CD4-positive, alpha-beta T cell treated with Interleukin-2 at 100 ng/mL for 4 hours (primary cell): Measurements from ENCODE around the gene KCNAB2.
"Not testable (repeated sequence)": the region's sequence is repeated elsewhere in the genome, so short reads cannot be mapped to it uniquely, and the experiment has no call there.

Experiments
- DNase-seq: peaks from one replicate; pipeline ENCODE4 v3.0.0-alpha.2; 2020; ENCODE audit warnings: low spot score

The KCNAB2 gene

DNA sequence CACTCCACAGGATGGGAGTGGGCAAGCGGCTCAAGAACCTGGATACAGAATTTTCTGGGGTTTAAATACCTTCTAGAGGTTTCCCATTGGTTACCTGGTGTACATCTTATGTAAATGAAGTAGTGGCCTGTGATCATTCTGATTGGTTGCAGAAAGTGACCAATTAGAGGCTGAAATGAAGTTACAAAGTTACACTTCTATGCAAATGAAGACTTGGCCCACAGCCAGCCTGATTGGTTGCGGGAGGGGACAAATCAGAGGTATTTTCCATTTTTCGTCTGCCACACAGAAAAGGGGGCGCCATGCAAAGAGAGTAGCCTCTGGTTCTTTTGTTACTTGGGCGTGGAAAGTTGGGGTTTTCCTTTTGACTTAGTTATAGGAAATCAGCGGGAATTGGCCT, 8.9 kb downstream of the KCNAB2 start:
- DNase-seq, result no peak

DNA sequence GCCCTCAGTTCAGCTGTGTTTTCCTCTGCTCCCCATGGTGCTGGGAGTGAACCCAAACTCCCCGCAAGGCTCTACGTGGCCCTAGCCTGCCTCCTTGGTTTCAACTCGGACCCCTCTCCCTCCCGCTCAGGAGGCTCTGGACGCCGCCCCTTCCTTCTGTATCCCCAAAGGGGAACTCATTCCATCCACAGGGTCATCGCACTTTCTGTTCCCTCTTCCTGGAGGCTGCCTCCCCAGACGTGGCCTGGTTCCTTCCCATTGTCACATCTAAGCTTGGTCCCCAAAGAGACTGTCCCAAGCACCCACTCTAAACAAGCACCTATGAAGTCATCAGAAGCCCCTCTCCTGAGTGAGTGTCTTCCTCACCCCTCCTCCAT, 10.9 kb downstream of the KCNAB2 start:
- no peak for DNase-seq

DNA sequence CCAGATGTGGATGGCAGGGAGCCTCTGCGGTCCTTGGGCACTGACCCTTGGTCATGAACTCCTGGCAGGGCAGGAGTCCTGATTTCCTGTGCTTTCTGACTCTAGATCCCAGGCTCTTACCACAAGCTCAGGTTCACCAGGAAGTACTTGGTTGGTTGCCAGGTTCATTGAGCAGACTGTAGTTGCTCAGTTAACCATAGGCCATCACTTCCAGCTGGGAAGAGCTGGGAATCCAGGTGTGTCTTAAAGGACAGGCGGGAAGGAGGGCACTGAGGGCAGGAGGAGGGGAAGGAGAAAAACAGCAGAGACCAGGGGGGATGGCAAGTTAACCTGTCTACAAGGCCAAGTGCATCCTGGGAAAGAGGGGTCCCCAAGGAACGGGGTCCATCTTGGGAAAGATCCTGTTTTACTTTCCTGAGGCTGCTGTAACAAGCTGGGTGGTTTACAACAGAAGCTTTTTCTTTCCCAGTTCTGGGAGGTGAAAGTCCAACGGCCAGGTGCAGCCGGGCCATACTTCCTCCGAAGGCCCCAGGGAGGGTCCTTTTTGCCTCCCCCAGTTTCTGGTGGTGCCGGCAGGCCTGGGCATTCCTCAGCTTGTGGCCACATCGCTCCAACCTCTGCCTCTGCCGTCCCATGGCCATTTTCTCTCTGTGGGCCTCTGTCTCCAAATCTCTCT, 11.6 kb downstream of the KCNAB2 start:
- no peak for DNase-seq

DNA sequence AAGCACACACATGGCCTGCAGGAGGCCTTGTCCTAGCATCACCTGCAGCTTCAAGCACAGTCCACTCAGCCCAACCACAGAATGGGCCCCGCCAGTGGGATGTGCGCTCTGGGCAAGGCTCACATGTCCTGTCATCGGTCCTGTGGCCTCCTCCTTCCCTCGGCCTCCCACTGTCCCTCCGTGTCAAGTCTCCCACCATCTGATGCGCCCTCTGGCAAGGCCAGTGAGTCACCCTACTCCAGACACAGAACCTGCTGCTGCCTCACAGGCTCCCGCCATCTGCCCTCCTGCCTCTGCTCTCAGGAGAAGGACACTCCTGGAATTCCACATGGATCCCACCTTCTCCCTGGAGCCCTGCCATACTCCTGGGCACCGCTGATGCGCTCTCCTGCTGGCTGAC, 14.2 kb downstream of the KCNAB2 start:
- no peak for DNase-seq

GRCh38 chr1:6062670-6063069, 17.0 kb downstream of the KCNAB2 start:
- no peak for DNase-seq

- not testable (repeated sequence) for DNase-seq
These were observed 17.9 kb downstream of the KCNAB2 start for GRCh38 chr1:6063532-6064053.

DNA sequence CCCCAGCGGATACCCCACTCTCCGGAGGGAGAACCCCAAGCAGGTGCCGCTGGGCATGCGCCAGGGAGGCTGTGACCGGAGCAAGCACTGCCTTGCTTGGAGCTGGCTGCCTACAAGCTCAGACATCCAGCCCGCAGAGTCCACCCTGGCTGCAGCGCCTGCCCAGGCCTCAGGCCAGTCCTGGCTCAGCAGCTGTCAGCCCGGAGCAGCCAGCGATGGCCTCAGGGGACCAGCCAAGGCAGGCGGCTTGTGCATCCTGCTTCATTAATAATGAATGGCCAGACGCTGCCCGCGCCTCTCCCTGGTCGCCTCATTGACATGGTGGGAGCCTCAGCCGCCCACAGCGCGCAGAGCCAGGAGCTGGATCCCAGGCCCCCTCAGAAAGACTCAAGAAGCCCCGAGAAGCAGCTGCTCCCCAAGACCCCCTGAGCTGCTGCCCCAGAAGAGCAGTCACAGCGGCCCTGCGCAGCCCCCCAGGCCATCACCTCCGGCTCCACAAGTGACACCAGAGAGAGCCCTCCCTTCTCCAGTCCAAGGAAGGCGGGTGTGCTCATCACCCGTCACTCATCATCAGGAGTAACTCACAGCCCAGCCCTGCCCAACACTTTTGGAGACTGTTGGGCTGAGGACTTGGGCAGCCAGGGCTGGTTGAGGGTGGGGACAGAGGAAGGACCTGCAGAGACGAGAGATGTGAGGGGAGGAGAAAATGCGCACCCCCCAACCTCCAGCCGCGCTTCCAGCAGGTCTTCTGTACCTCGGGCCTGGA, 19.6 kb downstream of the KCNAB2 start:
- no peak for DNase-seq

GRCh38 chr1:6066680-6067079, 21.0 kb downstream of the KCNAB2 start:
- DNase-seq, result no peak

GRCh38 chr1:6068073-6068472, 22.4 kb downstream of the KCNAB2 start:
- DNase-seq, result no peak

DNA sequence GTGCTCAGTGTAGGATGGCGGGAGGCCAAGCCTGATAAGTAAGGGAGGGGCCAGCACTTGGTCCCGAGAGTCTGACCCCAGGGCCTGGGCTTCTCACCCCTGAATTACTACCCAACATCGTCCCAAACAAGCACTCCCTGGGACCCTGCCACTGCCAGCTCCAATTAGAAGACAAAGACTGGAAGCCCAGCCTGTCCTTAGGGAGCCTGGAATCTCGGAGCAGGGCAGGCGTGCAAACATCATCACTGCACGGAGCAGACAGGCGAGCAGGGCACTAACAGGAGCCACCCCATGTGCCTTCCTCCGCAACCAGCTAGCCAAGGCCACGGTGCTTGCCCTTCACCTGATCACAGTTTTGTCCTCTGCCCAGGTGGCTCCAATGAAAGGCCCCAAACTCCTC, 23.2 kb downstream of the KCNAB2 start:
- DNase-seq, result no peak

DNA sequence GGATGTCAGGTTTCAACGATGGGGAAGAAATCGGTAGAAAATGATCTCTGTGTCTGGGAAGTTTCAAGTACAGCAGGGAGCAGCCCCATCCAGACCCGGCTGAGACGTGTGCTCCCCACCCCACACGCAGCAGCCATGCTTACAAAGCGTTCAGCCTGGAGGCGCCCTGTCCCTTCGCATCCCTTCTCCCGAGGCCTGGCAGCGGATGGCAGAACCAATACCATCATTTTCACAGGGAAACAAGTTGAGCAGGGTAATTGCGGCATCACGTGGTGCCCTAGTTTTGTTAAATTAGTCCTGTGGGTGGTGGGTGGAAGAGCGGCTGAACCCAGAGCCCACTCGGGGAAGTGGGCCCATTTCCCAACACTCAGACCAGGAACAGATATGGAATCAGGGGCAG, 23.9 kb downstream of the KCNAB2 start:
- DNase-seq, result no peak

- no peak for DNase-seq
These were observed 24.8 kb downstream of the KCNAB2 start for GRCh38 chr1:6070450-6070974.

- DNase-seq, result no peak
These were observed 25.5 kb downstream of the KCNAB2 start for GRCh38 chr1:6071219-6071618.

- no peak for DNase-seq
These were observed 27.2 kb downstream of the KCNAB2 start for GRCh38 chr1:6072774-6073479.

DNA sequence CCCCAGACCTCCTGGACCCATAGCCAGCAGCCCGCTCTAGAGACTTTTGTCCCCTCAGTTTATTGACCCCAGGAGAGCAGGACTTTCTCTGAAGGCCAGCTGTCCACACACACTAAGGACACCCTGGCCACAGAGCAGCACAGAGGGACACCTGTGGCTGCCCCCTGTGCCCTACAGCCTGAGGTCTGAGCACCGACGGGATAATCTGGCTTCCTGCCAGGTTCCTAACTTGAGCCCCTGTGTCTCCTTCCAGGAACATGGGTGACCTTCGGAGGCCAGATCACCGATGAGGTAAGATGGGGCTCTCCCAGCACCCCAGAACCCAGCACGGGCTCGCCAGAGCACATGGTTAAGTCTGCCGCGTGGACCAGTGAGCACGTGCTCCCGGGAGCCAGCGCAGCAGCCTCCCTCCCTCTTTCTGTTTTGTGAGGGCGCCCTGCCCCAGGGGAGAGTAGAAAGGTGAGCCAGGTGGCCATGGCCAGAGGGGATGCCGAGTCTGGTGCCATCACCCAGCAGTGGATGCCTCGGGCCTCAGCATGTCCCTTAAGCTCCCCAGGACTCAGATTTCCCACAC, 27.9 kb downstream of the KCNAB2 start:
- DNase-seq, result no peak

- no peak for DNase-seq
These were observed 28.7 kb downstream of the KCNAB2 start for GRCh38 chr1:6074192-6074901.

DNA sequence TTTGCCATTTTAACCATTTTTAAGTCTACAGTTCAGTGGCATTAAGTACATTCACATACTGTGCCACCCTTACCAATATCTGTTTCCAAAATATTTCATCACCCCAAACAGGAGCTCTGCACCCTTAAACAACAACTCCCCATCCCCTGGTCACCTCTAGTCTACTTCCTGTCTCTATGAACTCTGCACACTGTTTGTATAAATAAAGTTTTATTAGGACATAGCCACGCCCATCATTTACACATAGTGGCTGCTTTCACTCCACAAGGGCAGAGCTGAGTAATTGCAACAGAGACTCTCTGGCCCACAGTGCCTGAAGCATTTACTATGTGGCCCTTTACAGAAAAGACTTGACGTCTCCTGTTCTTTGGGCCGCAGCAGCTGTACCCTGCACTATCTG, 30.1 kb downstream of the KCNAB2 start:
- DNase-seq, result no peak

- DNase-seq, result not testable (repeated sequence)
These were observed 31.4 kb downstream of the KCNAB2 start for GRCh38 chr1:6077061-6077460.

- DNase-seq, result no peak
These were observed 31.8 kb downstream of the KCNAB2 start for GRCh38 chr1:6077506-6077905.

GRCh38 chr1:6077919-6078318, 32.2 kb downstream of the KCNAB2 start:
- DNase-seq, result no peak

DNA sequence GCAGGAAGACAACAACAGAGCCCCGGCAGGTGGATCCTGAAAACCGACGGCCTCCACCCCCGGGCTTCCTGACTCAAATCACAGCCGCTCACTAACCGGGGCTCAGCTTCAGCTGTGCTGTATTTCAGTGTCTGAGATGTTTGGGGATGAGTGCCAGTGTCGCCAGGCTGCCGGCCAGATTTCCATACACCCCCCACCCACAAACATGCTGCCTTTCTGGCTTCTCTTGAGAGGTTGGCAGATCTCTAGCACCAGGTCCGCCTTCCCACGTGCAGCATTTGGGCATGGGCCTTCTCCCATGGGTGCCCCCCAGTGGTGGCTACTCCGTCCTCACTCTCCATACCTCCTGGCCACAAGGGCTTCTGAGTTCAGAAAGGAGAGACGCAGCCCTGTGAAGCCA, 34.8 kb downstream of the KCNAB2 start:
- no peak for DNase-seq

DNA sequence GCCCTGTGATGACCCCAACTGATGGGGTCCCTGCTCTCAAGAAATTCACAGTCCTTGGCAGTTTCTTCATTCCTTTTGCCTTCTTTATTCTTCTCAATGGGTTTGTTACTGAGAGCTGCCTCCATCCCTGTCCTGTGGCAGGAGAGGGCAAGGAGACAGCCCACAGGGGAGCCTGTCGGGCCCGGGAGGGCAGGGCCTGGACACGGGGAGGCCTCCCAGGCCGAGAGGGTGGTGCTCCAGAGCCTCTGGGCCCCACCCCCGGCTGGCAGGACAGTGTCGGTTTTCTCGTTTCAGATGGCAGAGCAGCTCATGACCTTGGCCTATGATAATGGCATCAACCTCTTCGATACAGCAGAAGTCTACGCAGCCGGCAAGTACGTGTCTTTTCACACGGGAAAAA, 36.2 kb downstream of the KCNAB2 start:
- no peak for DNase-seq
